Stimulated activated CD4-positive, alpha-beta T cell treated with anti-CD3 and anti-CD28 coated beads, Interleukin-4, amount 100 ng/mL, for 48 hours (primary cell): ENCODE results near the gene NAPEPLD.
A peak's percentile ranks its signal among the peaks of the same experiment; 100 is the strongest.
"Not testable (repeated sequence)": the region's sequence is repeated elsewhere in the genome, so short reads cannot be mapped to it uniquely, and the experiment has no call there.

Experiments
- DNase-seq, 2 donors: peaks; one replicate each; pipeline ENCODE4 v3.0.0-alpha.2; 2020; ENCODE audit warnings: low read depth in 2 of 2

NAPEPLD gene

GRCh38 chr7:103106703-103107070, 42.2 kb downstream of the NAPEPLD start:
- not testable (repeated sequence) for DNase-seq

DNA sequence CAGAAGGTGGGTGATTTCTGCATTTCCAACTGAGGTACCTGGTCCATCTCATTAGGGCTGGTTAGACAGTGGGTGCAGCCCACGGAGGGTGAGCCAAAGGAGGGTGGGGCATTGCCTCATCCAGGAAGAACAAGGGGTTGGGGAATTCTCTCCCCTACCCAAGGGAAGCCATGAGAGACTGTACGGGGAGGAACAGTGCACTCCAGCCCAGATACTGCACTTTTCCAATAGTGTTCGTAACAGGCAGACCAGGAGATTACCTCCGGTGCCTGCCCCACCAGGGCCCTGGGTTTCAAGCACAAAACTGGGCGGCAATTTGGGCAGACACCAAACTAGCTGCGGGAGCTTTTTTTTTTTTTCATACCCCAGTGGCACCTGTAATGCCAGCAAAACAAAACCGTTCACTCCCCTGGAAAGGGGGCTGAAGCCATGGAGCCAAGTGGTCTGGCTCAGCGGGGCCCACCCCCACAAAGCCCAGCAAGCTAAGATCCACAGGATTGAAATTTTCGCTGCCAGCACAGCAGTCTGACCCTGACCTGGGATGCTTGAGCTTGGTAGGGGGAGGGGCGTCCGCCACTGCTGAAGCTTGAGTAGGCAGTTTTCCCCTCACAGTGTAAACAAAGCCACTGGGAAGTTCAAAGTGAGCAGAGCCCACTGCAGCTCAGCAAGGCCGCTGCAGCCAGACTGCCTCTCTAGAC, 42.7 kb downstream of the NAPEPLD start:
- DNase-seq: no peak

- DNase-seq: no peak
Measured at GRCh38 chr7:103101543-103101942, 47.4 kb downstream of the NAPEPLD start.

DNA sequence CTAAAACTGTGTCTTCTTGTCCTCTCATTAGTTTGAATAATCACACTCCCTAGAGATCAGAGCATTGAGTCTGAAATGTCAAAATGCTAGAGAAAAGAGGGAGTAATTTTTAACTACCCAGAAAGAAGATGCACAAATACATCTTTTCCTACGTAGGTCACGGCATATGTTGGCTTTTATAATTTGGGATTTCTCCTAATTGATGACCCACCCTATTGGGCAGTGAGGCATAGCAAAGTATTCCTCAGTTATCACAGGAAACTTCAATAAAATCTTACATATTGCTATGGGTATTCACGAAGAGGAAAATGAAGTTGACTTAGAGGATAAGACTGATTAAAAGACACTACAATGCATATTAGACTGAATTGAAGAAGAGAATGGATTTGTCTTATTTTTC, 48.6 kb downstream of the NAPEPLD start:
- no peak for DNase-seq

GRCh38 chr7:103097041-103097440, 51.9 kb downstream of the NAPEPLD start:
- DNase-seq: no peak

DNA sequence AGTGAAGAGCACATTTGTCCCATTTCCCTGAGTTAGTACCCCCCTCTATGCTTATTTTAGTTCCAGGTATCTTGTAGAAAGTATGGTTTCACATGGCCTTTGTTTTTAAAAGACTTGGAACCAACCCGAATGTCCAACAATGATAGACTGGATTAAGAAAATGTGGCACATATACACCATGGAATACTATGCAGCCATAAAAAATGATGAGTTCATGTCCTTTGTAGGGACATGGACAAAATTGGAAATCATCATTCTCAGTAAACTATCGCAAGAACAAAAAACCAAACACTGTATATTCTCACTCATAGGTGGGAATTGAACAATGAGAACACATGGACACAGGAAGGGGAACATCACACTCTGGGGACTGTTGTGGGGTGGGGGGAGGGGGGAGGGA, 53.3 kb downstream of the NAPEPLD start:
- DNase-seq: not testable (repeated sequence)

- no peak for DNase-seq
Measured at GRCh38 chr7:103094102-103094501, 54.8 kb downstream of the NAPEPLD start.

GRCh38 chr7:103093429-103093828, 55.5 kb downstream of the NAPEPLD start:
- DNase-seq: no peak

- DNase-seq: not testable (repeated sequence)
Measured at GRCh38 chr7:103092321-103092720, 56.6 kb downstream of the NAPEPLD start.

DNA sequence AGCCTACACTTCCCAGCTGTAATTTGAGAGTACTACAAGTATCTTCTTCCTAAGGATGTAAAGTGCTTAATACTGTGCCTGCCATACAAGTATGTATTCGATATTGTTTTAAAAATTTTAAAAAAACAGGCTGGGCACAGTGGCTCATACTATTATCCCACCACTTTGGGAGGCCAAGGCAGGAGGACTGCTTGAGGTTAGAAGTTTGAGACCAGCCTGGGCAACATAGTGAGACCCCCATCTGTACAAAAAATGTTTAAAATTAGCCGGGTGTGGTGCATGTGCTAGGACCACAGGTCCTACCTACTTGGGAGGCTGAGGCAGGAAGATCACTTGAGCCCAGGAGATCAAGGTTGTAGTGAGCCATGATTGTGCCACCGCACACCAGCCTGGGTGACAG, 65.7 kb downstream of the NAPEPLD start:
- DNase-seq: no peak

GRCh38 chr7:103082497-103082896, 66.4 kb downstream of the NAPEPLD start:
- DNase-seq: no peak

GRCh38 chr7:103080923-103081322, 68.0 kb downstream of the NAPEPLD start:
- DNase-seq: no peak

DNA sequence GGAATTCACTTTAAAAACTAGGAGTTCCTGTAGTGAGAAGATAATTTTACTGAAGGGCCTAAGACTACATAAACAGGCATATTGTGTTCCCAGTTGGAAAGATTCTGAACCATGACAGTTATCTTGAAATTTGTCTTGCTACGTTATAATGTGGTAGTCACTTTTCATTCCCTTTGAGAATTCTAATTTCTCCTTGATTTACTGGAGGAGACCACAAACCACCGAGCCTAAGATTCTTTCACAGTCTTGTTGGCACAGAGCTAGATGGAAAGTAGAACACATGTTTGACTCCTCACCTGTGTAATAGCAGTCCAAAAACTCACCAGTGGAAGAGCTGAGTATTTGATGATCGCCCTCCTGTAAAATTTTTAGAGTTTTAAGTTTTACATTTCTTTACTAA, 69.1 kb downstream of the NAPEPLD start:
- no peak for DNase-seq

GRCh38 chr7:103078226-103078625, 70.7 kb downstream of the NAPEPLD start:
- DNase-seq: not testable (repeated sequence)

DNA sequence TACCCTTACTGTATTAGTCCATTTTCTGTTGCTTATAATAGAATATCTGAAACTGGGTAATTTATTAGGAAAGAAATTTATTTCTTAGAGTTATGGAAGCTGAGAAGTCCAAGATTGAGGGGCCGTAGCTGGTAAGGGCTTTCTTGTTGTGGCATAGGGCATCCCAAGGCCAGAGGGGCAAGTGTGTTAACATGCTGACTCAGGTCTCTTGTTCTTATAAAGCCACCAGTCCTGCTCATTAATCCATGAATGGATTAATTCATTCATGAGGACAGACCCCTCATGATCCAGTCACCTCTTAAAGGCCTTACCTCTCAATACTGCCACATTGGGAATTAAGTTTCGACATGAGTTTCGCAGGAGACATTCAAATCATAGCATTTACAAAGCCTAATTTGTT, 71.6 kb downstream of the NAPEPLD start:
- DNase-seq: no peak

GRCh38 chr7:103076764-103077163, 72.1 kb downstream of the NAPEPLD start:
- DNase-seq: no peak

- peak; percentile 61 to 67 for DNase-seq
Measured at GRCh38 chr7:103075337-103075918, 73.5 kb downstream of the NAPEPLD start.

DNA sequence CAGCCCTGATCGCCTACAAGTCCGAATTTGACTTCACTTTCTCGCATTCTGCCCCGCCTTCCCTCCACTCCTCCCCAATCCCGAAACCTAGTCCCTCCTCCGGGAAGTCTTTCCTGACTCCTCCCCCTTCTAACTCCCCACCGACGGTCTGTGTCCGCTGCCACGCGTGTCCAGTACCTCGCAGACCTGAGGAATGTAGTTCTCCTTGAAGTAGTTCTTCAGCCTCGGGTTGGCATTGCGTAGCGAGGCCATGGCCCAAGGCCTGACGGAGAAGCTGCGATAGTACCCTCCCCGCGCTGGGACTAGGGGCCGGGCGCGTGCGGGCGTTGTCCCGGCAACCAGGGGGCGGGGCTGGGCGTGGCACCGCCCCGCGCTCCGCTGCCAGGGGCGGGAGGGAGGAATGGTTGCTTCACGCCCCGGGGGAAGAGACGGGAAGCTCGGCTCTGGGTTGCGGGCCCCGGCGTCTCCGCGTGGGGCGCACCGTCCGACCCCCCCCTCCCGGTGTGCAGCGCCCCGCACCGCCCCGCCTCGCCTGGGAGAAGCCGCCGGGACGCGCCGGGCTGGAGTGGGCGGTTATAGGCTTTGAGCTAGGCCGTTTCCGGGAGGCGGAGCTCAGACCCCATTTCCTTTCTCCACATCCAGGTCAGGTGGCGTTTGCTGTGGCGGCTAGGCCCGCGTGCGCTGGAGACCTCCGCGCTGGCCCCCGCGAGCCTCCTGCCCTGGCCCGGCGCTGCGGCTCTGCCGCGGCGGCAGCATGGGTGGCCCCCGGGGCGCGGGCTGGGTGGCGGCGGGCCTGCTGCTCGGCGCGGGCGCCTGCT, 74.2 kb downstream of the NAPEPLD start, which contains the start of the genes ARMC10 and FBXL13:
ARMC10 (plus strand) TSS at position 622 of the 818 bp plus-strand sequence; CDS start at position 755, 133 bp downstream.
FBXL13 (minus strand) TSS at position 278 of the 818 bp plus-strand sequence.
- peak; percentile 81 to 89 for DNase-seq

- no peak for DNase-seq
Measured at GRCh38 chr7:103073989-103074518, 74.8 kb downstream of the NAPEPLD start.

- no peak for DNase-seq
Measured at GRCh38 chr7:103071000-103071399, 77.9 kb downstream of the NAPEPLD start.

GRCh38 chr7:103068414-103069403, 80.2 kb downstream of the NAPEPLD start:
- DNase-seq: no peak
